HepG2 (cell line): ENCODE data around the gene PCIF1. TPM values are rescaled to one million over a fixed set of nuclear protein-coding genes. Genes with fewer than 3 reads are reported as not detected.

ENCODE experiments used
- ATAC-seq: fragments of 200-7000 bp; cut with Tn5 transposase; 3 replicates; pipeline ENCODE4 v1.9.1; 2020; ENCODE audit warnings: mild to moderate bottlenecking, moderate library complexity
- BruUV-seq: library from RNA; stranded (reverse); fragments of 400-500 nt; replicated peaks from 2 replicates; lab custom pipeline; 2021; lab: Mats Ljungman, UMichigan
- CTCF ChIA-PET: fragments of 300-600 bp; formaldehyde crosslinking; extraction: SDS; loops from one replicate; lab custom pipeline; 2021; ENCODE audit warnings: low total read pairs, inconsistent platforms, low intra/inter-chr PET ratio; lab: Yijun Ruan, JAX
- POLR2A ChIA-PET: fragments of 350-600 bp; sonication (Branson Sonifier 250); formaldehyde crosslinking; loops from one replicate; lab custom pipeline; 2020; ENCODE audit warnings: antibody characterized with exemption, inconsistent platforms; lab: Yijun Ruan, JAX
- DNase-seq: peaks from one replicate; pipeline ENCODE4 v3.0.0-alpha.2; 2015; ENCODE audit warnings: low spot score
- FAIRE-seq: peaks from 3 replicates; lab custom pipeline; 2011; peaks lifted over from hg19 to GRCh38; lab: Jason Lieb, UNC
- H2AFZ ChIP-seq: one replicate; pipeline ENCODE4 v1.6.1; 2011; ENCODE audit warnings: low read length, inconsistent platforms
- H3K27ac ChIP-seq: fragments of 300-600 bp; 3 replicates; pipeline ENCODE4 v1.8.0; 2011; ENCODE audit warnings: mixed run types, mild to moderate bottlenecking, mixed read lengths, low read length, inconsistent platforms; ENCODE audit not compliant: insufficient read depth; ENCODE audit errors: extremely low read length
- H3K27me3 ChIP-seq, 2 experiments: fragments of 200-600 bp in 1 of 2; 2 replicates in 1 of 2; 3 replicates in 1 of 2; pipeline versions ENCODE4 v1.6.0 to v1.8.0; 2011; ENCODE audit warnings: low read length in 2 of 2, mild to moderate bottlenecking in 2 of 2, moderate library complexity in 2 of 2, inconsistent platforms in 1 of 2; ENCODE audit not compliant: insufficient read depth in 2 of 2, control insufficient read depth in 1 of 2
- H3K36me3 ChIP-seq, 2 experiments: fragments of 200-600 bp in 1 of 2; replicated peaks in 1 of 2; 2 replicates in 1 of 2; 3 replicates in 1 of 2; pipeline versions ENCODE4 v1.5.1 to v1.8.0; 2011; ENCODE audit warnings: low read length in 2 of 2, inconsistent platforms in 1 of 2; ENCODE audit not compliant: insufficient read depth in 2 of 2, control insufficient read depth in 1 of 2
- H3K4me1 ChIP-seq: 2 replicates; pipeline ENCODE4 v1.5.1; 2012; ENCODE audit warnings: low read length, inconsistent platforms; ENCODE audit not compliant: insufficient read depth
- H3K4me2 ChIP-seq: 2 replicates; pipeline ENCODE4 v1.6.0; 2011; ENCODE audit warnings: low read depth, low read length, inconsistent platforms
- H3K4me3 ChIP-seq, 3 experiments: fragments of 200-600 bp in 1 of 3; sonication (generic), shearing (Covaris generic) in 1 of 3; replicated peaks in 1 of 3; 2 replicates each; pipeline ENCODE4 v1.5.1; 2011 to 2016; ENCODE audit warnings: low read length in 3 of 3, inconsistent platforms in 2 of 3, low read depth in 2 of 3, mild to moderate bottlenecking in 2 of 3, control low read depth in 1 of 3, mixed read lengths in 1 of 3; ENCODE audit not compliant: insufficient read depth in 1 of 3
- H3K79me2 ChIP-seq: one replicate; pipeline ENCODE4 v1.6.1; 2011; ENCODE audit warnings: low read length, inconsistent platforms; ENCODE audit not compliant: insufficient read depth
- H3K9ac ChIP-seq: 2 replicates; pipeline ENCODE4 v1.6.0; 2011; ENCODE audit warnings: mild to moderate bottlenecking, low read depth, low read length, inconsistent platforms; ENCODE audit not compliant: insufficient read depth
- H3K9me3 ChIP-seq: 2 replicates; pipeline ENCODE4 v1.5.1; 2012; ENCODE audit warnings: mild to moderate bottlenecking, low read length
- H4K20me1 ChIP-seq: 2 replicates; pipeline ENCODE4 v1.6.0; 2011; ENCODE audit warnings: inconsistent platforms, mild to moderate bottlenecking, low read length, moderate library complexity; ENCODE audit not compliant: insufficient read depth
- ESRRA ChIP-seq: sonication (generic); formaldehyde crosslinking; IDR thresholded peaks from 2 replicates; pipeline ENCODE4 v1.5.1; 2020; ENCODE audit warnings: mild to moderate bottlenecking, low read depth, missing genetic modification reagents
- GABPA ChIP-seq, 2 experiments: IDR thresholded peaks; 2 replicates each; pipeline ENCODE4 v1.6.1; 2011 to 2016; ENCODE audit warnings: low read depth in 2 of 2, low read length in 1 of 2, missing biosample characterization in 1 of 2, missing genetic modification characterization in 1 of 2
- GMEB2 ChIP-seq: IDR thresholded peaks from 2 replicates; pipeline ENCODE4 v1.6.1; 2016; ENCODE audit warnings: missing biosample characterization, missing genetic modification reagents, low read depth
- HDAC1 ChIP-seq: sonication (generic); formaldehyde crosslinking; IDR thresholded peaks from 2 replicates; pipeline ENCODE4 v1.5.1; 2020; ENCODE audit warnings: mild to moderate bottlenecking, missing genetic modification reagents
- MYPOP ChIP-seq: sonication (generic); formaldehyde crosslinking; IDR thresholded peaks from 2 replicates; pipeline ENCODE4 v1.8.1; 2023; ENCODE audit warnings: mild to moderate bottlenecking, moderate library complexity, missing genetic modification reagents
- NFRKB ChIP-seq: fragments of 450-650 bp; IDR thresholded peaks from 2 replicates; pipeline ENCODE4 v1.6.1; 2017
- TEF ChIP-seq: sonication (generic); formaldehyde crosslinking; IDR thresholded peaks from 2 replicates; pipeline ENCODE4 v1.5.0; 2020; ENCODE audit warnings: missing genetic modification reagents
- ZKSCAN1 ChIP-seq: fragments of 150-350 bp; IDR thresholded peaks from 2 replicates; pipeline ENCODE4 v1.6.1; 2014; ENCODE audit warnings: low read length
- ZNF121 ChIP-seq: sonication (generic); formaldehyde crosslinking; IDR thresholded peaks from 2 replicates; pipeline ENCODE4 v1.5.0; 2020; ENCODE audit warnings: mild to moderate bottlenecking, missing genetic modification reagents
- ZNF180 ChIP-seq: sonication (generic); formaldehyde crosslinking; IDR thresholded peaks from 2 replicates; pipeline ENCODE4 v1.4.0; 2020; ENCODE audit warnings: low read depth, missing genetic modification reagents, borderline replicate concordance
- ZNF224 ChIP-seq: sonication (generic); formaldehyde crosslinking; IDR thresholded peaks from 2 replicates; pipeline ENCODE4 v1.5.0; 2020; ENCODE audit warnings: mild to moderate bottlenecking, missing genetic modification reagents
- ZNF329 ChIP-seq: sonication (generic); formaldehyde crosslinking; IDR thresholded peaks from 2 replicates; pipeline ENCODE4 v1.9.0; 2021; ENCODE audit warnings: low read depth, mild to moderate bottlenecking, missing genetic modification reagents
- ZNF589 ChIP-seq: sonication (generic); formaldehyde crosslinking; conservative IDR thresholded peaks from 2 replicates; pipeline ENCODE4 v1.8.0; 2022; ENCODE audit warnings: mild to moderate bottlenecking, moderate library complexity, missing genetic modification reagents
- ZNF619 ChIP-seq: sonication (generic); formaldehyde crosslinking; IDR thresholded peaks from 2 replicates; pipeline ENCODE4 v1.4.0; 2020; ENCODE audit warnings: mild to moderate bottlenecking, missing genetic modification reagents
- ZNF674 ChIP-seq: sonication (generic); formaldehyde crosslinking; IDR thresholded peaks from 2 replicates; pipeline ENCODE4 v1.5.0; 2020; ENCODE audit warnings: low read depth, mild to moderate bottlenecking, missing genetic modification reagents
- ZNF678 ChIP-seq: sonication (generic); formaldehyde crosslinking; IDR thresholded peaks from 2 replicates; pipeline ENCODE4 v1.4.0; 2020; ENCODE audit warnings: mild to moderate bottlenecking, missing genetic modification reagents
- ZSCAN21 ChIP-seq: sonication (generic); formaldehyde crosslinking; IDR thresholded peaks from 2 replicates; pipeline ENCODE4 v1.8.0; 2022; ENCODE audit warnings: mild to moderate bottlenecking, missing genetic modification reagents, moderate library complexity, borderline replicate concordance
- WGBS: methylation state at CpG from one replicate; pipeline ENCODE4 v1.1.6; 2017; ENCODE audit warnings: low lambda C conversion rate; 5-methylcytosine and 5-hydroxymethylcytosine counted together
- in situ Hi-C: cut with HindIII; loops from 2 replicates; pipeline ENCODE4 v1.10.0; 2017; ENCODE audit warnings: low pct_unique_long_range_greater_than_20kb; ENCODE audit not compliant: extremely low pct_ligation_motif_present
- intact Hi-C: fragments of 100-400 bp; cut with micrococcal nuclease; formaldehyde crosslinking; loops from one replicate; pipeline ENCODE4 v1.10.0; 2022; ENCODE audit not compliant: unreplicated experiment
- polyA plus RNA-seq, 8 experiments: library from polyadenylated mRNA; depleted of rRNA in 3 of 8; stranded (reverse) in 7 of 8; unstranded in 1 of 8; fragments of >200 nt; fragmentation: Illumina TruSeq in 4 of 8; extraction: Trizol in 4 of 8; gene quantifications; 2 replicates each; pipeline versions ENCODE4 v1.2.1 to v1.2.3, GENCODE V29; 2011 to 2016; ENCODE audit warnings: low read depth in 4 of 8, missing spikeins in 1 of 8, mixed read lengths in 1 of 8; ENCODE audit not compliant: insufficient read depth in 1 of 8
- total RNA-seq, 5 experiments: library from RNA; depleted of rRNA; stranded (reverse); fragments of >200 nt; fragmentation: Illumina TruSeq; extraction: Trizol; gene quantifications; 2 replicates each; pipeline ENCODE4 v1.2.3, GENCODE V29; 2016; ENCODE audit warnings: low read depth in 1 of 5
- TF ChIP-seq, protein P1 (sequence below): sonication (generic); formaldehyde crosslinking; IDR thresholded peaks from 2 replicates; pipeline ENCODE4 v1.4.0; 2020; ENCODE audit warnings: missing genetic modification reagents, borderline replicate concordance

Gene PCIF1
- total and polyA plus RNA-seq, 2 of the 13 experiments (the other 11 are each of a cell fraction or from before 2014, with no cell fraction given), result 20.9 to 24.4 TPM

DNA sequence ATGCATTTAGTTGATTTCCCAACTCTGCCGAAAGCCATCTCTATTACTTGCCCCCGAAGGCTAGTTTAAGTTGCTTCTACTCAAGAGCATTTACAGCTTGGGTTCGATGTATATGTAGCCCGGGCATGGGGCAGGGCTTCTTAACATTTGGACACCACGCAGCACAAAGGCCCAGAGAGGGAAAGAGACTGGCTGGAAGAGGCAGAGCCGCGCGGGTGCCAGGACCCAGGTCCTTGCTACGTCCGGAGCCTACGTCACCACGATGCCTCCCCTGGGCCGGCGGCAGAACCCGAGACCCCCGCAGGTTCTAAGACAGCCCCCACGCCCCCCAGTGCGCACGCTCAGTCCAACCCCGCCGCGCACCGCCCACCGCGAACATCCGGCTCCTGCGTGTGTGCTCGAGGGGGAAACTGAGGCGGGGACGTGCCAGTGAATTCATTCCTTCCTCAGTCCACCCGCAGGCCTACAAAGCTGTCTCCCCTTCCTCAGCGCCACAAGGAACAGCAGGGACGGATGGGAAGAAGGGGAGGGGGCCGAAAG, 367 bp upstream of the PCIF1 start (continued):
- TF ChIP-seq ZNF678 (CRISPR knock-in tag), result no peak
- TF ChIP-seq ZNF329, result no peak; the same call in 1 of the 2 replicates
- TF ChIP-seq GMEB2 (CRISPR knock-in tag), result no peak
- TF ChIP-seq ESRRA, result peak; percentile 83
- TF ChIP-seq ZNF619 (CRISPR knock-in tag), result no peak
- TF ChIP-seq ZSCAN21 (CRISPR knock-in tag), result 0 out of 2 replicates have a peak, but pooled peaks have one; percentile 53
- TF ChIP-seq ZNF589 (CRISPR knock-in tag), result peak; percentile 10; the same call in 1 of the 2 replicates
- TF ChIP-seq TEF (CRISPR knock-in tag), result no peak

DNA sequence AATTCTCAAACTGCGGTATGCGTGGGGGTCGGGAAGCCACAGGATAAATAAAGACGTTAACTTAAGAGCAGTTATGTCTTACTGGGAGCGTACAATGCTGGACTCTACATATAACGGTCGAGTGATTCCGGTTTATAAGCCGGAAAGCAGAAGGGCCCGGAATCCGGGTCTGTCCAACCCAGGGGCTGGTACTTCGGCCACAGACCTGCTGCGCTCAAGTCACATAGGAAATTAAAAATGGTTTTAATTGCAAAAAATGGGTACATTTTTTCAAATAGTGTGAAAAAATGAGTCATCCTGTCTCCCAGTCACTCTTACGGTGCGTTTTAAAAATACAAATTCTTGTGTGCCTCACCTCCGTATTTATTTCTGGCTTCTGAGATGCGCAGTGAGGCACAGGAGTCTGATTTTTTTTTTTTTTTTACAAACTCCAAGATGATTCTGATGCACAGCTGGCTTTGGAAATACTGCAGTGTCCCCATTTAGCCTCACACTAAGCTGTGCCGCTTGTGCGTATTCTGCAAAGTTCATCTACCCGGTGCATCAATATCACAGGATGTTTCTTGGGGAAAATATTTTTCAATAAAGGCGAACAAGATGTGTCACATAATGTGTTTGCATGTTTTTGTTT, 1.0 kb downstream of the PCIF1 start:
- intact Hi-C loops (loop anchor here (2.0 kb wide), 2 partner anchors 45 to 79 kb away; partner anchors contain the start of genes ACOT8, CTSA, NEURL2 and ZSWIM3), in situ Hi-C loops (no loop called here)
- peaks cover 24% of the 10 kb centered on the region for H3K79me2 ChIP-seq
- H3K4me1 ChIP-seq, result peaks cover 51% of the 10 kb centered on the region
- H4K20me1 ChIP-seq, result no peaks in the 10 kb centered on the region
- POLR2A ChIA-PET, result interaction anchor here (0.6 to 5.9 kb wide), 36 partner anchors 8 to 738 kb away, joined by 3 to 201 read pairs (median 5); partner anchors contain the start of genes ACOT8, CTSA, NEURL2 and PLTP
- no peak for FAIRE-seq
- peak overlapping the region; percentile 96 for H3K4me2 ChIP-seq
- BruUV-seq, result TSS peak; percentile 79
- peak overlapping the region; percentile 79 for H3K27ac ChIP-seq
- peak; percentile 20 for ATAC-seq
- peaks cover 32 to 35% of the 10 kb centered on the region in 2 experiments; a peak in 4 of 5 replicates for H3K36me3 ChIP-seq
- peak overlapping the region; percentile 85 for H3K9ac ChIP-seq
- H3K27me3 ChIP-seq, result no peaks in the 10 kb centered on the region; a peak in 1 of 5 replicates
- peak overlapping the region; percentile 62 for H2AFZ ChIP-seq
- H3K9me3 ChIP-seq, result no peaks in the 10 kb centered on the region
- H3K4me3 ChIP-seq, result peak overlapping the region; percentile 65 to 91 (median 76)
- CTCF ChIA-PET, result no interaction called here
- no peak for DNase-seq
- 14% methylated on average over 21 of the region's 21 CpGs for WGBS
- TF ChIP-seq ZNF121 (no peak), GABPA (IDR thresholded peaks at IDR 0.05; ENCODE audit: low read depth, low read length) (no peak), GABPA (CRISPR knock-in tag; IDR thresholded peaks at IDR 0.05; ENCODE audit: low read depth) (peak; percentile 19), ZNF180 (CRISPR knock-in tag) (0 out of 2 replicates have a peak, but pooled peaks have one; percentile 44), ZNF224 (CRISPR knock-in tag) (peak; percentile 17; the same call in 1 of the 2 replicates), ZKSCAN1 (no peak), NFRKB (no peak), MYPOP (CRISPR knock-in tag) (no peak), HDAC1 (CRISPR knock-in tag) (peak; percentile 48), ZNF674 (CRISPR knock-in tag) (no peak; the same call in 1 of the 2 replicates)
- TF ChIP-seq, protein P1, sequence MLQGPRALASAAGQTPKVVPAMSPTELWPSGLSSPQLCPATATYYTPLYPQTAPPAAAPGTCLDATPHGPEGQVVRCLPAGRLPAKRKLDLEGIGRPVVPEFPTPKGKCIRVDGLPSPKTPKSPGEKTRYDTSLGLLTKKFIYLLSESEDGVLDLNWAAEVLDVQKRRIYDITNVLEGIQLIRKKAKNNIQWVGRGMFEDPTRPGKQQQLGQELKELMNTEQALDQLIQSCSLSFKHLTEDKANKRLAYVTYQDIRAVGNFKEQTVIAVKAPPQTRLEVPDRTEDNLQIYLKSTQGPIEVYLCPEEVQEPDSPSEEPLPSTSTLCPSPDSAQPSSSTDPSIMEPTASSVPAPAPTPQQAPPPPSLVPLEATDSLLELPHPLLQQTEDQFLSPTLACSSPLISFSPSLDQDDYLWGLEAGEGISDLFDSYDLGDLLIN, result peak; percentile 78; the same call in 1 of the 2 replicates
